Activated CD4-positive, alpha-beta T cell treated with anti-CD3 and anti-CD28 coated beads for 1 hour (primary cell): ENCODE measurements around the gene ZNF804B.

Experiments
- DNase-seq: peaks from one replicate; pipeline ENCODE4 v3.0.0-alpha.2; 2020

ZNF804B gene

GRCh38 chr7:89001306-89001705, 241.8 kb downstream of the ZNF804B start:
- no peak for DNase-seq

GRCh38 chr7:89002981-89003956, 243.8 kb downstream of the ZNF804B start:
- DNase-seq, result no peak

DNA sequence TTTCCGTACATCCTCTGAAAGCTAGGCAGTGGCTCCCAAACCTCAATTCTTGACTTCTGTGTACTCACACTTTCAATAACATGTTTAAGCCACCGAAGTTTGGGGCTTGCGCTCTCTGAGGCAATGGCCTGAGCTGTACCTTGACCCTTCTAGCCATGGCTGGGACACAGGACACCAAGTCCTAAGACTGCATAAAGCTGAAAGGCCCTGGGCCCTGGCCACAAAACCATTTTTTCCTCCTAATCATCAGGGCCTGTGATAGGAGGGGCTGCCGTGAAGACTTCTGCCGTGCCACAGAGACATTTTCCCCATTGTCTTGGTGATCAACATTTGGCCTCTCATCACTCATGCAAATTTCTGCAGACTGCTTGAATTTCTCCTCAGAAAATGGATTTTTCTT, 252.5 kb downstream of the ZNF804B start:
- no peak for DNase-seq

DNA sequence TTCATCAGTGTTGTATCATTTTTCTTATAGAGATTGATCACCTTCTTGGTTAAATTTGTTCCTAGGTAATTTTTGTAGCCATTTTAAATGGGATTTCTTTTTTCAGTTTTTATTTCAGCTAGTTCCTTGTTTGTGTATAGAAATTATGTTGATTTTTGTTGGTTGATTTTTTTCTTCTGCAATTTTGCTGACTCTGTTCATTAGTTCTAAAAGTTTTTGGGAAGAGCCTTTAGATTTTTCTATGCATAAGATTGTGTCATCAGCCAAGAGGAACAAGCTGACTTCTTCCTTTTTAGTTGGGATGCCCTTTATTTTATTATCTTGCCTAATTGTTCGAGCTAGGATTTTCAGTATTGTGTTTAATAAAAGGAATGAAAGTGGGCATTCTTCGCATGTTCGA, 258.2 kb downstream of the ZNF804B start:
- no peak for DNase-seq

DNA sequence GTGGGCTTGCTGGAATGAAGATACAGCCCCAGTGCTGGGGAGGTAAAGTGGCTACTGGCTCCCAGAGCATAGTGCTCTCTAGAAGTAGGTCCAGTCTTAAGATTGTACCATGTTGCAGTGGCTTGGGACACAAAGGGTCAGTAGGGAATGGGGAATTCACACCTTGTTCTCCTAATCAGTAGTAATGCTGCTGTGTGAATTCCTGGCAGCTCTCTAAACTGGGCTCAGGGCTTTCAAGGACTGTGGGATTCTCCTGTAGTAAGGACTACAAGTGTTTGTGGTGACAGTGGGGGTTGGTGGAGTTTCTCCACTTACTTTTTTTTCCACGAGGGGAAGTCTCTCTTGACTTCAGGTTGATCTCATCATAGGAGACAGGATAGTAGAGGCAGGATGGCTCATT, 262.2 kb downstream of the ZNF804B start:
- DNase-seq, result no peak

DNA sequence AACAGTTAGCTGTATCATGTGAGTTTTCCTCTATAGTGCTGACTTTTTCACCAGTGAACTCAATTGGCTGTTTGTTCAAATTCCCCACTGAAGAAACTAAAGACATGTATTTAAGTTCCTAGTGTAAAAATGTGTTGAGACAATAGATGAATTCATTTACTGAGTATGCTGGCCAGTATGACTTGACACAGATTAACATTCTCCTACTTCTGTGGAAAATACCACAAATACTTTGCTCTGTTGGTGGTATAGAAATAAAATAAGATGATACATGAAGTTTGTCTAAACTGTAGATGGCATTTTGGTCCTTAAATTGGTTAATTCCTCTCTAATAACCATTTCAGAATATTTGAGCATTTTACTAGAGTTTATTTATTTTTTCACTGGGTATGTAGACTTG, 263.7 kb downstream of the ZNF804B start:
- DNase-seq, result no peak

DNA sequence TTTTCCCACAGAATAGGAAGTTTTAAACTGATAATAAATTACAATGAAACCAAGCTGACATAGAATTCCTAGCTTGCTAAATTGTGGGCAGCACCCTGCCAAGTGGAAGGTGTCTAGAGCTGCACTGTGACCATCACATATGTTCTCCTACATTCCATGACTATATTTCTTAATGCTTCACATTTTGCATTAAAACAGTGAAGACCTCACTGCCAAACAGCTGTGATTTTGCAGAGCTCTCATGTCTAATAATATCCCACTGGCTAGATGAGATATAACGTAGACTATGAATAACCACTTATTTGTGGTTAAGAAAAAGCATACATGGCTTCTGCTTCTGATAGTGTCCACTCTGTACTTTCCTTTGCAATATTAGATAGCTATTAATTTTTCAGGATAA, 264.4 kb downstream of the ZNF804B start:
- DNase-seq, result no peak

DNA sequence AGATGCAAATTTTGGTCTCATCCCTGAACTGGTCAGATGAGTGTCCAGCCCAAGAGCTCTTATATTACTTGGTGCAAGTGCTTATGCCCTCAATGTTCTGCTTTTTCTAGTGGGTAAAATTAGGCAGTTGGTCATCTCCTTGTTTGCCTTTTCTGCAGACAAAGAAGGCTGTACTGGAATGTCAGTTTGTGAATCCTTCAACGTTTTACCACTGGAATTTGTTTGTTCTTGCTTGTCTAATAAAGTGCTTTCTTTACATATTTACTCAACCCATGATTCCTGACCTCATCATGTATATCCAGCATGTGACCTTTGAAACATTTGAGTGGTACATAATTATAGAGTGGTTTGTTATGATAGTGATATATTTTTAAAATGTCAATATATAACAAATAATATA, 268.3 kb downstream of the ZNF804B start:
- DNase-seq, result no peak

GRCh38 chr7:89028319-89028718, 268.8 kb downstream of the ZNF804B start:
- no peak for DNase-seq

GRCh38 chr7:89029864-89030263, 270.4 kb downstream of the ZNF804B start:
- no peak for DNase-seq

DNA sequence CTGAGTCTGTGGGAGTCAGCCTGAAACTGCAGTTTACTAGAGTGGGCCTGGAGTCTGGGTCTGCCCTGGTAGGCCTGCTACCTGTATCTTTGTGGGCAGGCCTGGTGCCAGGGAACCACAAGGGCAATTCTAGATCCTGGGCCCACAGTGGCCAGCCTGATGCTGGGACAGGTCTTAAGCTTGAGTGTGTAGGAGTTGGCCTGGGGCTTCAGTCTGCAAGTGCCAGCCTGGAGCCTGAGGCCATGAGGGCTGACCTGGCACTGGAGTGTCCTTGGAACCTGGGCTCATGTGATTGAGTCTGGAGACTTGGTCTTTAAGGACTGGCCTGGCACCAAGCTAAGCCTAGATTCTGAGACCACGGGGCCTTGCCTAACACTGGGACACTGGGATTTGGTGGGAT, 281.7 kb downstream of the ZNF804B start:
- no peak for DNase-seq

GRCh38 chr7:89042940-89043339, 283.4 kb downstream of the ZNF804B start:
- DNase-seq, result no peak

- DNase-seq, result no peak
These were observed 289.5 kb downstream of the ZNF804B start for GRCh38 chr7:89049043-89049442.

- DNase-seq, result no peak
These were observed 293.6 kb downstream of the ZNF804B start for GRCh38 chr7:89053130-89053529.

GRCh38 chr7:89054361-89054760, 294.9 kb downstream of the ZNF804B start:
- no peak for DNase-seq

- DNase-seq, result no peak
These were observed 300.7 kb downstream of the ZNF804B start for GRCh38 chr7:89060234-89060633.

GRCh38 chr7:89064831-89065230, 305.3 kb downstream of the ZNF804B start:
- DNase-seq, result no peak

DNA sequence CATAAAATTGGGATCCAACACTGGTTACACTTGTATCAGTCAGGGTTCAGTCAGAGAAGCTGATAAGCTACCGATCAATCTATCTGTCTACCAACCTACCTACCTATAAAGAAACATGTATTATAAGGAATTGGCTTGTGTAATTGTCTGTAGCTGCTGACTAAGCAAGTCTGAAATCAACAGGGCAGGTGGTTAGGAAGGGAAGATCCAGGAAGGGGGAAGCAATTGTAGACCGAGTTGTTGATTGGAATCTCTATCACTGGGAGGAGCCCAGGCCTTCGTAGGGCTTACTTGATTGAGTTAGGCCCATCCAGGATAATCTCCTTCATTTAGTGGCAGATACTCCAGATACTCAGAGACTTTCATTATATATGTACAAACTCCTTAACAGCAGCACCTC, 307.5 kb downstream of the ZNF804B start:
- no peak for DNase-seq

DNA sequence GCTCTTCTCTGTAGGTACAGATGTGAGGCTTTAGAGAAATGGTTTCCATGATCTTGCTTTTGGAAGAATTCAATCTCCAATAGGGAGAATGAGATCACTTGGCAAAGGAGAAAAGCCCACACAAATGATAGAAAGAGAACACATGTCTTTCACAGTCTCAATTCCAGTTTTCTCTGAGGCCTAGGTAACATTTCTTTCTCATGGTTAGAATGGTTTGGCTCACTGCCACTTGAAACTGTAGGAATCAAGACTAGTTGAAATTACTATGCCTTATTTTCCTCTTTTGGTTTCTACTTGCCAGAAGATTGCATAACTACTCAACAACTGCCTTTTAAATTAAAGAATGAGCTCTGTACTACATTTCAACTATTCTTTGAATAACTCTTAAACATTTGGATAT, 312.6 kb downstream of the ZNF804B start:
- no peak for DNase-seq

GRCh38 chr7:89073776-89074175, 314.3 kb downstream of the ZNF804B start:
- no peak for DNase-seq

DNA sequence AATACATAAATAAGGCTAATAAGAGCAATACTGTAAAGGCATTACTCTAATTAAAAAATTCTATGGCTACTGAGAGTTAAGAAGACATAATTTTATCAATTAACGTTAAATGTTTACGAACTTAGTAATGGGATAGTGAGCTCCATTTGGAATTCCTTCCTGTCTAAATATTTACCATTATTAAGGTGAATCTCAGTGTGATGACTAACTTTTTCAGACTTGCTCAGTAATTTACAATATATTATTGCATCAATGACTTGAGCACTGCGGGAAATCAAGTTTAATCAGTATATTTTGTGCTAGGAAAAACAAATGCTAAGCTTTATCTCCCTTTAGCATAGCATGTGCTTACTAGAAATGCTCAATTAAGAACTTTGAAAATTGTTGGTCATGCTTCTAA, 318.5 kb downstream of the ZNF804B start:
- no peak for DNase-seq

- no peak for DNase-seq
These were observed 326.1 kb downstream of the ZNF804B start for GRCh38 chr7:89085580-89085979.

DNA sequence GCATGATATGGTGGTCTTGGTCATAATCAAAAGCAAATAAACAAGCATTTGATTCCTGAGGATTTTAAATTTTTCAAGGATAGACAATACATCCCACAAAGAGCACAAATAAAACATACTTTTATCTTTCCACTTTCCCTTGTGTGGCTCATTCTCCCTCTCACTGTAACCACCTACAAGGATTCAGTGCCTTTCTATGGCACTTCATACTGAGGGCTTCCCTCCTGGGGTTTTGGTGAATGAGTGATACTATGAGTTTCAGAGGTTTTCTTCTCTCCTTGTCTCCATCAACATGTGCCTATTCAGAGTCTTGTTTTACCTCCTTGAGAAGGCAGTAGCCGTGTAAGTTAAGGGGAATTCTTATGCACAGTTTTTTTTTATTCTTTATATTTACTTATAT, 332.1 kb downstream of the ZNF804B start:
- DNase-seq, result no peak

DNA sequence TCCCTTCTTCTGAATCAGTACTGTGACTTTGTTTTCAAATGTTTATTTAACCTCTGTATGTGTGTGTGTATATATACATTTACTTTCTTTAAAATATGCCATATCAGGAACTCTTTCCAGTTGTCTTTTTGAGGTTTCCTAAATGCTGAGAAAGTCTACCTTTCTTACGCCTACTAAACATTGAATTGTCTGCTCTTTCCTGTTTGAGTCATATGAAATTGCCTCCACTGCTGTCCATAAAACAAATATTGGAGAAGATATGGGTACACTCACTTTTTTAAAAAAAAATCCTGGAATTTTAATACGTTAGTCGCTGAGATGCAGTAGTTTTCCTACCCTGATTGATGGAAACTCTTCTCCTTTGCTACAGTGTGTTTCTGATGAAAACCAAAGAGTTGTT, 334.8 kb downstream of the ZNF804B start:
- DNase-seq, result no peak

- no peak for DNase-seq
These were observed 344.1 kb downstream of the ZNF804B start for GRCh38 chr7:89103564-89103963.
